ENCODE data around the gene ZIC4.
A peak's percentile ranks its signal among the peaks of the same experiment; 100 is the strongest.

The ZIC4 gene

GRCh38 chr3:147398813-147399534, 7.4 kb downstream of the ZIC4 start:
- H3K4me3 ChIP-seq (ENCODE audit: low read length): no peak overlapping the region
- DNase-seq (ENCODE audit: low read depth): no peak
- TF ChIP-seq CTCF (conservative IDR thresholded peaks at IDR 0.05; ENCODE audit: low read depth, low read length): no peak

- DNase-seq (ENCODE audit: low read depth): no peak
- no peak overlapping the region for H3K4me3 ChIP-seq (ENCODE audit: low read length)
- no peak for TF ChIP-seq CTCF (conservative IDR thresholded peaks at IDR 0.05; ENCODE audit: low read depth, low read length)
These were observed 8.2 kb downstream of the ZIC4 start for GRCh38 chr3:147397875-147398812.

DNA sequence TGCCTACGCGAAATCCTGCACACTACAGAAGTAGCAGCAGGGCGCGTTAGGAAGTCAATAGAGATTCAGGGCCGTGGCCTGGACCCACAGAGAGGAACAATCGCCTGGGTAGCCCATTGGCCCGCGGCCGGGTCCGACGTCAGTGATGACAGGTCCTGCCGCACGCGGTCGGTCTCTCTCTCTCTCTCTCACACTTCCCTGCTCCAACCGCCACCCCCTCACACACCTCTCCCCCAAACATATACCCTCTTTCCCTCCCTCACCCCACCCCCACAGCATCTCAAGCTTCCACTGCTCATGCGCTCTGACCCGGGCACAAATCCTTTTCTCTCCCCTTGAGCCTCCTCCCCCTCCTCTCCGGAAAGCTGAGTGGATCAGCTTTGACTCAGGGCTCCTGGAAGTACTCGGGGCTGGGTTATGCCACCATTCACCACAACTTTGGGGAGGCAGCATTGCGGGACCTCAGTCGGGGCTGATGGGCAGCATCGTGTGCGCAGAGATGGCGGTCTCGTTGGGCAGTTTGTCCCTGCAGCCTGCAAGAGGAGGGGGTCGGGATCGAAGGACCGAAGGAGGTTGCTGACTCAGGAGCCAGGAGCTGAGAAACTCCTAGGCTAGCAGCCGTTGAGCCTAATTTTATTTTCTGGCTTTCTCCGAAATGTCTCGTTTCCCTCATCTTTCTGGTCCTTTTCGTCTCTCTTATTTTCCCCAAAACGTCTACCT, 9.0 kb downstream of the ZIC4 start:
- no peak overlapping the region for H3K4me3 ChIP-seq (ENCODE audit: low read length)
- DNase-seq (ENCODE audit: low read depth): no peak
- TF ChIP-seq CTCF (conservative IDR thresholded peaks at IDR 0.05; ENCODE audit: low read depth, low read length): peak; percentile 6

GRCh38 chr3:147396712-147397046, 9.7 kb downstream of the ZIC4 start:
- H3K4me3 ChIP-seq (ENCODE audit: low read length): no peak overlapping the region
- DNase-seq (ENCODE audit: low read depth): no peak
- no peak for TF ChIP-seq CTCF (conservative IDR thresholded peaks at IDR 0.05; ENCODE audit: low read depth, low read length)

DNA sequence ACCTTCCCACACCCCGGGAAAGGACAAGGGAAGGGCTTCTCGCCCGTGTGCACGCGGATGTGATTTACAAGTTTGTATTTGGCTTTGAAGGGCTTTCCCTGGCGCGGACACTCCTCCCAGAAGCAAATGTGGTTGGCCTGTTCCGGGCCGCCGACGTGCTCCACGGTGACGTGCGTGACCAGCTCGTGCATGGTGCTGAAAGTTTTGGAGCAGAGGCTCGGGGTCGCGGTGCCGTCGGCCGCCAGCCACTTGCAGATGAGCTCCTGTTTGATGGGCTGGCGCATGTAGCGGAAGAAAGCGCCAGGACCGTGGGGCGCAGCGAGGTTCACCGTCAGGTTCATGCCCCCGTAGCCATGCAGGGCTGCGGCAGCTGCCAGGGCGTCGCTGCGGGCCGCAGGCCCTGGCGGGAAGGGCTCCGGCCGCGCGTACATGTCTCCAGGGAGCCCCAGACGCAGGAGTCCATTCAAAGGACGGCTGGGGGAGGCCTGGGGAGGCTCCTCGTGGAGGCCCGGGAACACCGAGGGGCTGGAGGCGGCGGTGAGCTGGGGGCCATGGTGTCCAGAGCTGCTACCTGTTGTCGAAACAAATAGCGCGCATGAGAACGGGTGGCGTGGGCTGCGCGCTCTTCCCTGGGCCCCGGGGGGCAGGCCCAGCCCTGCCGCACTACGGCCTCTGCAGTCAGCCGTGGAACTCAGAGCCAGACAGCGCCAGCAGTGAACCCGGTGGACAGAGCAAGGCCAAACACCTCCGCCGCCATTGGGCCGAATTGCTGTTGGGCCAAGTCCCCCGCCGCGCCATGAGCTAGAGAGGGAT, 10.2 kb downstream of the ZIC4 start:
- no peak overlapping the region for H3K4me3 ChIP-seq (ENCODE audit: low read length)
- TF ChIP-seq CTCF (conservative IDR thresholded peaks at IDR 0.05; ENCODE audit: low read depth, low read length): no peak
- DNase-seq (ENCODE audit: low read depth): no peak

- no peak for DNase-seq (ENCODE audit: low read depth)
- no peak overlapping the region for H3K4me3 ChIP-seq (ENCODE audit: low read length)
- TF ChIP-seq CTCF (conservative IDR thresholded peaks at IDR 0.05; ENCODE audit: low read depth, low read length): no peak
These were observed 11.5 kb downstream of the ZIC4 start for GRCh38 chr3:147394884-147395225.
